Activated T-cell treated with anti-CD3 and anti-CD28 coated beads, Interleukin-2, amount 50 U/mL, for 48 hours (primary cell): Measurements from ENCODE around the gene GSTM2.

ENCODE experiments used
- DNase-seq, 2 experiments: peaks; one replicate each; pipeline ENCODE4 v3.0.0-alpha.2; 2020

GSTM2 gene

DNA sequence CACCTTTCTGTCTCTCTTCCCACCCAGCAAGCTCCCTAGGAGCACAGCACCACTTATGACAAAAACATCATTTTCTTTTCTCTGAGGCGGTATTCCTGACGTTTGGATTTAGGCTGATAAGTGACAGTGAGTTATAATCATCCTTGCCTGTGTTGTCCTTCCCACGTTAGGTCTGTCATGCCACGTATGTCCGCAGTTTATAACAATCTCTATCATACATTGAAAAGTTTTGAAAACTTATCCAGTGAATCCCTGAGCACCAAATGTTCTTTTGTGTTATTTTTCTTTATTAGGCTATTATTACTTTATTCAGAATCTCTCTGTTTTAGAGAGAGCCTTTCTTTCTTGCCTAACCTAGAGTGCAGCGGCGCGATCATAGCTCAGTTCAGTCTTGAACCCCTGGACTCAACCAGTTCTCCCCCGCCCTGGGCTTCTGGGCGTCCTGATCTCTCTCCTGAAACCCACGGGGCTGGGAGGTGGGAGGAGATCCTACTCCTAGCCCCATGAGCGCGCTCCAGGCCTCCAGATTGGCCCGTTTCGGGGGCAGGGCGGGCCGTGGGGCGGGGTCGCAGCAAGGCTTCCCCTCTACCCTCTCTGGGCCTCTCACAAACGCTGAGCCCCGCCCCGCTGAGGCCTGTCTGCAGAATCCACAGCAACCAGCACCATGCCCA lies at the start of gene GSTM2:
Gene GSTM2 (plus strand): TSS at position 606 of the 671 bp plus-strand sequence. CDS start 59 bp downstream, at position 665.
- DNase-seq, result peak; percentile 93

DNA sequence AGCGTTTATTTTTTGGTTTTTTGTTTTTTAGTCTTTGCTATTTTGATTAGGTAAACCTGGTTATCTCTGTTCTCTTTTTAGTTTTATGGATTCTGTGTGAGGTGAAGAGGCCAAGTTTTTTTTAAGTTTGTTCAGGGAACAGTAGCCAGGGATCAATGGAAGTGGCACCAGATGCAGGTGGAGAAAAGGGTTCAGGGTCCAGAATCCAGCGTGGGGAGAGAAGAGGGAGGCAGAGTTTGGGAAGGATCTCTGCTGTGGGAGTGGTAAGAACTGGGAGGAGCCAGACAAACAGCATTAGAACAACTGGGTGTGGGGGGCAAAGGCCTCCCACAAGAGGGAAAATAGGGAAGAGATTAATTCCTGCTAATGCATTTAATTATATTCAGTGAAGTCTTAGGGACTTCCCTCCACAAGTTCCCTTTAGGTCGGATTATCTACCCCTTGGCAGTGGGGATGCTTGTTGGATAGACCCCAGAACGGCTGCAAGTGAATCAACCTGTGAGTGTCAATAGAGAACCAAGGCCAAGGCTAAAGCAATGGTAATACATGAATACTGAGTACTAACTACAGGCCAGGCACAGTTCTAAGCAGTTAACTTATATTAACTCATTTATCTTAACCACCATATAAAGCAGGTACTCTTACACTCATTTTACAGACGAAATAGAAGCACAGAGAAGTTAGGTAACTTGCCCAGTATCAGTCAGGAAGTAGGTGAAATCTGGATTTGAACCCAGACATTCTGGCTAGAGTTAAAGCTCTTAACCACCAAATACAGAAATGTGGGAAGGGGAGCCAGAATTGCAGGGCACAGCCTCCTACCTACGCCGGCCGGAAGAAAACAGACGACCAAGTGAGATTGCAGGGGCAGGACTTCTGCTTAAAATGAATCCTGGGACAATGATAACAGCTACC lies 48.9 kb upstream of the GSTM2 start:
- DNase-seq, result no peak

GRCh38 chr1:109619576-109620400 lies 48.1 kb upstream of the GSTM2 start, which contains the start of the genes AMPD2 and GNAT2:
TSS of gene AMPD2 (plus strand) at chr1:109619837. CDS start at chr1:109621176, 1,339 bp downstream.
TSS of gene GNAT2 (minus strand) at chr1:109619616. CDS start at chr1:109612870, 6,746 bp downstream.
- peak; percentile 83 to 87 for DNase-seq

- DNase-seq, result no peak
These were observed 47.5 kb upstream of the GSTM2 start for GRCh38 chr1:109620401-109620791.

DNA sequence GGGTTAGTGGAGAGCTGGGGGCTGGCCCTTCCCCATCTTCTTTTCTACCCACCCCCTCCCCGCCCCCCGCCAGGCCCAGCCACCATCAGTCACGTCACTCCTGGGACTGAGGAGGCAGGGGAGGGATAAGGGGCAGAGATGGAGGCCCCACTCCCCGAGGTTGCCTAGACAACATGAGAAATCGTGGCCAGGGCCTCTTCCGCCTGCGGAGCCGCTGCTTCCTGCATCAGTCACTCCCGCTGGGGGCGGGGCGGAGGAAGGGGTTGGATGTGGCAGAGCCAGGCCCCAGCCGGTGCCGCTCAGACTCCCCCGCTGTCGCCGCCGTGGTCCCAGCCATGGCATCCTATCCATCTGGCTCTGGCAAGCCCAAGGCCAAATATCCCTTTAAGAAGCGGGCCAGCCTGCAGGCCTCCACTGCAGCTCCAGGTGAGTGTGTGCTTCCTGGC lies 47.0 kb upstream of the GSTM2 start:
- DNase-seq, result peak; percentile 97 to 98

DNA sequence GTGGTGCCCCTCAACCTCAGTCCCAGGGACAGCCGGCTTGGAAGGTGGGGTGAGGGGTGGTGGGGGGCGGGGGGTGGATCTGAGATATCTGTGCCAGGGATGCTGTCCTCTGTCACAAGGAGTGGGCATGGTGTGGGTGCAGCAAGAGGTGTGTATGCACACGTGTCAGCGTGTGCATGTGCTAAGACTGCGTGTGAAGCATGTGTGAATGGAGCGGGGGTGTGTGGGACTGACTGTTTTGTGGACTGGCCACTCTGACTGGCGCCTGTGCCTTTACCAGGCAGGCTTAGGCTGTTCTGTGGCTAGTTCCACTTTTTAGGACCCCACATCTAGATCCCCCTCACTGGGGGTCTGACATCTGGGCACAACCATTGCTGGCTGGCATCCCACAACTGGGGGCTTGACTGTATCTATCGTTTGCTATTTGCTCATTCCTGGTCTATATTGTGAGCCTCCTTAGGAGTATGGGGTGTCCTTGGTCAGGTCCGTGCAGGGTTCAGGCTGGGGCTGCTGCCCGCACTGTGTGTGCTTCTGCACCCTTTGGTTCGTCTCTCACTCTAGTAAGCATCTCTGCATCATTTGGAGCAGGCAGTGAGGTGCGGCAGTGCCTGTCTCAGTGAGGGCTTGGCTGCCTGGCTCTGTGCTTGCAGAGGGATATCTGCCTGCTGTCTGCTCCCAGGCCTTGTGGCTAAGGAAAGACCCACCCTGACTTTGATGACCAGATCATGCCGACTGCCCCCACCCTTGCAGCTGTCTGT lies 46.3 kb upstream of the GSTM2 start:
- no peak for DNase-seq

- no peak for DNase-seq
These were observed 45.5 kb upstream of the GSTM2 start for GRCh38 chr1:109622137-109622892.

DNA sequence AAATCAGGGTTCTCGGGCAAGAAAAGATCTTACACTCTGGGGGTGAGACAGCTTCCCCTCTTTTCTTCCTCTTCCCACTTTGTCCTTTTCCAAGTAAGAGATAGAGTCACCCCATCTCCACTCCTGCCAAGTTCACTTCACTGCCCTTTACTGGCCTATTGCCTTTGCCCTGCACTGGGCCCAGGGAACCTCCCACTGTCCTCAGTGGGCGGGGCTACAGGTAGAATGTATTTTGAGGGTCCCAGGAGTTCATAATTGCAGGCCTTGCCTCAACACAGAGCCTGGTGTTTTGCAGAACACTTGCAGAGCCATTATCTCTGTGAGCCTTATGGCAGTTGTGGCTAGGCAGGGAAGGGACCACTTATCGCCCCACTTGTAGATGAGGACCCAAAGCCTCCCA lies 45.0 kb upstream of the GSTM2 start:
- no peak for DNase-seq

- DNase-seq, result no peak
These were observed 44.2 kb upstream of the GSTM2 start for GRCh38 chr1:109623601-109624161.

DNA sequence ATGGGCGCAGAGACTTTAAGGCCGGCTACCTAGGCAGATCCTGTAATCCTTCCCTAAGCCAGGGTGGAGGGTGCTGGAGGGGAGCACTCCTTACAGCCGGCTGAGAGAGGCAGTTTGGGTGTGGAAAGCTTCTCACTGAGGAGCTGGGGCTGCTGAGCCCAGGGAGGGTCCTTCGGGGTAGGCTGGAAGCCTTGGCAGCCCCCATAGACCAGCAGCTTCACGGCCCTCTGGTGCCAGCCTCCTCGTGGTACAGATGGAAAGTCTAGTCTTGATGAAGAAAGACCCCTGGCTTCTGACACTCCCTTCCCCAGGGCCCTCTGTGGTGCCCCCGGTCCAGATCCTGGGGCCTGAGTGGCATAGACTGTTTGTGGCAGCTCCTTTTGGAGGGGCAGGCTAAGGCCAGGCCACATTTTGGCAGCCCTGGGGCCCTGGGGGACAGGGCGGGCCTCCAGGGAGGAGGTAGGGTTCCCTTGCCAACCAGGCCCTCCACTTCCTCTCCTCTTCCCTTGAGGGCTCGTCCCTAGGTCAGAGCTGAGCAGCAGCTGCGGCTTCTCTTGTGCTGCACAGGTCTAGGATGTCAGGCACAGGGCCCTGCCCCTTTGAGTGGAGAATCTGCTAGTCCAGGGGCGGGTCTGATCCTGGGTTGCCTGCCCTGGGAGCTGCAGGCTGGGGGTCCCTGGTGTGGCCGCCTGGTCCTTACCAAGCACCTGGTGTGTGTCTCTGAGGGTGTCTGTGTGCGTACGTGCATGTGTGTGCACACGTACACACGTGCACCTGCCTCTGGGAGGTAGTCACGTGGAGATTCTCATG lies 43.5 kb upstream of the GSTM2 start:
- no peak for DNase-seq

- no peak for DNase-seq
These were observed 42.7 kb upstream of the GSTM2 start for GRCh38 chr1:109625176-109625575.

DNA sequence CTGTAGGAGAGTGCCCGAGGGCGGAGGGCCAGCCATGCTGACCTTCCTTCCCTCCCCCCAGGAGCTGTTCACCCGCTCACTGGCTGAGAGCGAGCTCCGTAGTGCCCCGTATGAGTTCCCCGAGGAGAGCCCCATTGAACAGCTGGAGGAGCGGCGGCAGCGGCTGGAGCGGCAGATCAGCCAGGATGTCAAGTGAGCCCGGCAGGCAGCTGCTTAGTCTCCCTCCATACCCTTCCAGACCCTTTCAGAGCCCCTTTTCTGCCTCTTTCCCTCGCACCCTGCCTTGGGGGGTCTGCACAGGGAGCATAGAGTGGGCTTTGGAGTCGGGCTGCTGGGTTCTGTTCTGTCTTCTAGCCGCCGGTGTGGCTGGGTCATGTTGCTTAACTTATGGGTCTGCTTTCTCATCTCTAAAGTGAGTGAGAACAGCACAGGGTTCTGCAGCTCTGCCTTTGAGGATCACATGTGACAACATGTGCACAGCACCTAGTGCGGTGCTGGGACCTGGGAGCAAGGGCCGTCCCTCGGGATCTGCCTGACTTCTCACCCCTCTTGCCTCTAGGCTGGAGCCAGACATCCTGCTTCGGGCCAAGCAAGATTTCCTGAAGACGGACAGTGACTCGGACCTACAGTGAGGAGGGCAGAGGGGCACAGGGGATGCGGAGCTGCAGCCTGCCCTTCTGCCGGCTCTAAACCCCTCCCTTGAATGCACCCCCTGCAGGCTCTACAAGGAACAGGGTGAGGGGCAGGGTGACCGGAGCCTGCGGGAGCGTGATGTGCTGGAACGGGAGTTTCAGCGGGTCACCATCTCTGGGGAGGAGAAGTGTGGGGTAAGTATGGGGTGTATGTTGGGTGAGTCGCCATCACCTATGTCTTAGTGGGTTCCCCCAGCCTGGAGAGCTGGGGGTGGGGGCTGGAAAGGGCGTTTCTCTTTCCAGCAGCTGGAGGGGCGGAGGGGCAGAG lies 42.0 kb upstream of the GSTM2 start:
- no peak for DNase-seq

DNA sequence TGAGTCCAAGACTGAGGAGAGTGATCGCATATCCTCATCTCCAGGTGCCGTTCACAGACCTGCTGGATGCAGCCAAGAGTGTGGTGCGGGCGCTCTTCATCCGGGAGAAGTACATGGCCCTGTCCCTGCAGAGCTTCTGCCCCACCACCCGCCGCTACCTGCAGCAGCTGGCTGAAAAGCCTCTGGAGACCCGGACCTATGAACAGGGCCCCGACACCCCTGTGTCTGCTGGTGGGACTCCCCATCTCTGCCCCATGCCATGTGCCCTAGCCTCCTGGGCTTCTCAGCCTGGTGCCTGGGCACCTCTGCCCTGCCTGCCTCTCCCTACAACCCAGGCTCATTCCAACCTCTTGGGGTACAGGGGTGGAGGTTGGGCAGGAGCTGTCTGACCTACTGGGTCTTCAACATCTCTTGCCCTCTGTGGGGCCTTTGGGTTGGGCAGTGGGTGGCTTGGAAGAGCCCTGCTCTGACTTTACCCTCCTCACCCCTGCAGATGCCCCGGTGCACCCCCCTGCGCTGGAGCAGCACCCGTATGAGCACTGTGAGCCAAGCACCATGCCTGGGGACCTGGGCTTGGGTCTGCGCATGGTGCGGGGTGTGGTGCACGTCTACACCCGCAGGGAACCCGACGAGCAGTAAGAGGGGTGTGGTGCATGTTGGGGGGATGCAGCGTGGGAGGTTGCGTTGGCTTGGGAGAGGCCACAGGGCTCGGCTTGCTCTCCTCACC lies 41.0 kb upstream of the GSTM2 start:
- no peak for DNase-seq

- DNase-seq, result no peak
These were observed 40.0 kb upstream of the GSTM2 start for GRCh38 chr1:109627692-109628399.

GRCh38 chr1:109628540-109629321 lies 39.1 kb upstream of the GSTM2 start:
- DNase-seq, result no peak

DNA sequence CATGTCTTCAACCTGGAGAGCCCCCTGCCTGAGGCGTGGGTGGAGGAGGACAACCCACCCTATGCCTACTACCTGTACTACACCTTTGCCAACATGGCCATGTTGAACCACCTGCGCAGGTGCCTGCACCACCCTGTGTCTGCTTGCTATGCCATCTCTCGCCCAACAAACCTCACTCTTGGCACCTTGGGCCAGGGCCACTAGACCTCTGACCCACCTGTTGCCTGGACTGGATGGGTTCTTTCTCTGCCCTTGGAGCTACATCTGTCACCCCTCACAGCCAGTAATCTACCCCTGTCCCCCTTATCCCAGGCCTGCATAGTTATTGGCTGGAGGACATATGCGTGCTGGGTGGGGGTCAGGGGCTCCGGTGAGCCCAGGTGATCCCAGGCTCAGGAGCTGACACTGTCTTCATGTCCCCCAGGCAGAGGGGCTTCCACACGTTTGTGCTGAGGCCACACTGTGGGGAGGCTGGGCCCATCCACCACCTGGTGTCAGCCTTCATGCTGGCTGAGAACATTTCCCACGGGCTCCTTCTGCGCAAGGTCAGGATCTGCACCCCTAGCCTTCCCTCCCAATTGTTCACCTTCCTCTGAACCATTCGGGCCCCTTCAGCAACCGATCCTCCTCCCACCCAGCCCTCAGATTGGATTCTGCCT lies 38.4 kb upstream of the GSTM2 start:
- DNase-seq, result no peak
